Natural killer cell treated with Interleukin-12 subunit alpha and Interleukin-12 subunit beta and Interleukin-15 and Interleukin-18, amount 100 ng/mL, for 72 hours (primary cell): ENCODE measurements around the gene BCR. TPM values are rescaled to one million over a fixed set of nuclear protein-coding genes. Genes with fewer than 3 reads are reported as not detected.
"Not testable (repeated sequence)": the region's sequence is repeated elsewhere in the genome, so short reads cannot be mapped to it uniquely, and the experiment has no call there.

ENCODE experiments used
- ATAC-seq, 2 donors: fragments of 150-1000 bp; cut with Tn5 transposase in 1 of 2; sonication (Bioruptor Pico), chemical (Tn5 transposase) in 1 of 2; 2 replicates each; pipeline ENCODE4 v1.10.0; 2021
- DNase-seq: peaks from one replicate; pipeline ENCODE4 v3.0.0; 2022; ENCODE audit warnings: low spot score
- H3K27ac Mint-ChIP-seq, 2 donors: 1 replicate in 1 of 2; 2 replicates in 1 of 2; pipeline ENCODE4 v1.8.0; 2022; ENCODE audit warnings: mixed read lengths in 2 of 2, mild to moderate bottlenecking in 1 of 2, moderate library complexity in 1 of 2
- H3K27me3 Mint-ChIP-seq, 2 donors: 1 replicate in 1 of 2; 2 replicates in 1 of 2; pipeline ENCODE4 v1.8.0; 2022; ENCODE audit warnings: mixed read lengths in 2 of 2
- H3K36me3 Mint-ChIP-seq: one replicate; pipeline ENCODE4 v1.8.0; 2022; ENCODE audit warnings: mixed read lengths
- H3K4me1 Mint-ChIP-seq, 2 donors: 1 replicate in 1 of 2; 2 replicates in 1 of 2; pipeline ENCODE4 v1.8.0; 2022; ENCODE audit warnings: low read depth in 2 of 2, mixed read lengths in 2 of 2, mild to moderate bottlenecking in 1 of 2
- H3K4me3 Mint-ChIP-seq: one replicate; pipeline ENCODE4 v1.8.0; 2022; ENCODE audit warnings: mixed read lengths
- H3K9me3 Mint-ChIP-seq: 2 replicates; pipeline ENCODE4 v1.8.0; 2022; ENCODE audit warnings: mixed read lengths
- total RNA-seq, 2 donors: library from RNA; stranded (reverse); gene quantifications; one replicate each; pipeline ENCODE4 v1.2.3, GENCODE V29; 2022

Gene BCR
- 10 to 100 TPM; 55.4 to 65.8 TPM for total RNA-seq

GRCh38 chr22:23180301-23180892 is at the start of gene BCR:
TSS of gene BCR (plus strand) at chr22:23180509. CDS start at chr22:23180961, 452 bp downstream.
- peaks cover 47 to 56% of the 10 kb centered on the region in 2 donors for H3K4me1 Mint-ChIP-seq
- H3K4me3 Mint-ChIP-seq = peak within 1 kb of the TSS; percentile 90
- peak; percentile 81 for DNase-seq
- peaks cover 9% of the 10 kb centered on the region for H3K36me3 Mint-ChIP-seq
- H3K27me3 Mint-ChIP-seq = no peaks in the 10 kb centered on the region
- ATAC-seq = peak; percentile 85 to 92
- peak within 1 kb of the TSS; percentile 19 to 78 for H3K27ac Mint-ChIP-seq
- no peaks in the 10 kb centered on the region for H3K9me3 Mint-ChIP-seq

- Mint-ChIP-seq H3K4me1 (peaks cover 0 to 12% of the 10 kb centered on the region in 2 donors), H3K27me3 (no peaks in the 10 kb centered on the region), H3K4me3 (no peak overlapping the region), H3K27ac (peak overlapping the region; percentile 31 to 59), H3K9me3 (no peaks in the 10 kb centered on the region), H3K36me3 (no peaks in the 10 kb centered on the region)
- ATAC-seq (no peak), DNase-seq (no peak)
Observed at GRCh38 chr22:23130697-23131096, 49.6 kb upstream of the BCR start.

GRCh38 chr22:23131931-23132330 is 48.4 kb upstream of the BCR start:
- Mint-ChIP-seq H3K27ac (peak overlapping the region in 1 of 2 donors; percentile 59), H3K4me3 (no peak overlapping the region), H3K27me3 (no peaks in the 10 kb centered on the region), H3K9me3 (no peaks in the 10 kb centered on the region), H3K36me3 (no peaks in the 10 kb centered on the region), H3K4me1 (peaks cover 11 to 15% of the 10 kb centered on the region in 2 donors)
- no peak for ATAC-seq
- no peak for DNase-seq

GRCh38 chr22:23132376-23133091 is 47.8 kb upstream of the BCR start:
- H3K27me3 Mint-ChIP-seq = no peaks in the 10 kb centered on the region
- H3K27ac Mint-ChIP-seq = peak overlapping the region in 1 of 2 donors; percentile 59
- H3K36me3 Mint-ChIP-seq = no peaks in the 10 kb centered on the region
- ATAC-seq = no peak
- DNase-seq = no peak
- H3K9me3 Mint-ChIP-seq = no peaks in the 10 kb centered on the region
- no peak overlapping the region for H3K4me3 Mint-ChIP-seq
- peaks cover 15 to 17% of the 10 kb centered on the region in 2 donors for H3K4me1 Mint-ChIP-seq

GRCh38 chr22:23133922-23134321 is 46.4 kb upstream of the BCR start:
- Mint-ChIP-seq H3K36me3 (no peaks in the 10 kb centered on the region), H3K4me3 (no peak overlapping the region), H3K27me3 (no peaks in the 10 kb centered on the region), H3K9me3 (no peaks in the 10 kb centered on the region), H3K27ac (peak overlapping the region in 1 of 2 donors; percentile 64), H3K4me1 (peaks cover 21 to 29% of the 10 kb centered on the region in 2 donors)
- DNase-seq (no peak), ATAC-seq (no peak)

- H3K27ac Mint-ChIP-seq = peak overlapping the region in 1 of 2 donors; percentile 97
- not testable (repeated sequence) for H3K36me3 Mint-ChIP-seq, H3K9me3 Mint-ChIP-seq, DNase-seq, H3K27me3 Mint-ChIP-seq, ATAC-seq
- peak overlapping the region; percentile 87 for H3K4me3 Mint-ChIP-seq
- peaks cover 35 to 36% of the 10 kb centered on the region in 2 donors for H3K4me1 Mint-ChIP-seq
Observed at GRCh38 chr22:23136991-23137390, 43.3 kb upstream of the BCR start.

- Mint-ChIP-seq H3K4me3 (peak overlapping the region; percentile 87), H3K27ac (peak overlapping the region; percentile 97 to 99), H3K4me1 (peaks cover 40% of the 10 kb centered on the region in 2 donors)
Observed at GRCh38 chr22:23137468-23137867, 42.8 kb upstream of the BCR start.

GRCh38 chr22:23137905-23138561 is 42.3 kb upstream of the BCR start:
- ATAC-seq (peak; percentile 80 to 83), DNase-seq (peak; percentile 87)
- Mint-ChIP-seq H3K36me3 (no peaks in the 10 kb centered on the region), H3K4me3 (peak overlapping the region; percentile 87), H3K27me3 (no peaks in the 10 kb centered on the region), H3K4me1 (peaks cover 44 to 46% of the 10 kb centered on the region in 2 donors), H3K9me3 (no peaks in the 10 kb centered on the region), H3K27ac (peak overlapping the region; percentile 97 to 99)

More at GRCh38 chr22:23137468-23137867, 42.8 kb upstream of the BCR start:
- Mint-ChIP-seq H3K9me3 (no peaks in the 10 kb centered on the region), H3K27me3 (no peaks in the 10 kb centered on the region), H3K36me3 (no peaks in the 10 kb centered on the region)
- ATAC-seq = no peak
- DNase-seq = no peak

GRCh38 chr22:23138584-23139435 is 41.5 kb upstream of the BCR start:
- no peak for ATAC-seq
- Mint-ChIP-seq H3K4me3 (peak overlapping the region; percentile 87), H3K27ac (peak overlapping the region; percentile 97 to 99), H3K36me3 (no peaks in the 10 kb centered on the region), H3K9me3 (no peaks in the 10 kb centered on the region), H3K27me3 (no peaks in the 10 kb centered on the region), H3K4me1 (peaks cover 49 to 51% of the 10 kb centered on the region in 2 donors)
- no peak for DNase-seq

- no peak overlapping the region for H3K4me3 Mint-ChIP-seq
- no peak overlapping the region for H3K27ac Mint-ChIP-seq
Observed at GRCh38 chr22:23140385-23140784, 39.9 kb upstream of the BCR start.

GRCh38 chr22:23142546-23143105 is 37.7 kb upstream of the BCR start:
- H3K9me3 Mint-ChIP-seq = no peaks in the 10 kb centered on the region
- DNase-seq (no peak), ATAC-seq (no peak)
- H3K27ac Mint-ChIP-seq = peak overlapping the region; percentile 74 to 82
- peaks cover 39 to 58% of the 10 kb centered on the region in 2 donors for H3K4me1 Mint-ChIP-seq
- peak overlapping the region; percentile 48 for H3K4me3 Mint-ChIP-seq
- no peaks in the 10 kb centered on the region for H3K36me3 Mint-ChIP-seq
- H3K27me3 Mint-ChIP-seq = no peaks in the 10 kb centered on the region

More at GRCh38 chr22:23140385-23140784, 39.9 kb upstream of the BCR start:
- DNase-seq (no peak), ATAC-seq (no peak)
- Mint-ChIP-seq H3K4me1 (peaks cover 56% of the 10 kb centered on the region in 2 donors), H3K36me3 (no peaks in the 10 kb centered on the region), H3K27me3 (no peaks in the 10 kb centered on the region), H3K9me3 (no peaks in the 10 kb centered on the region)

- Mint-ChIP-seq H3K9me3 (no peaks in the 10 kb centered on the region), H3K4me3 (peak overlapping the region; percentile 48), H3K4me1 (peaks cover 35 to 55% of the 10 kb centered on the region in 2 donors), H3K27me3 (no peaks in the 10 kb centered on the region), H3K36me3 (no peaks in the 10 kb centered on the region), H3K27ac (peak overlapping the region in 1 of 2 donors; percentile 74)
- ATAC-seq (no peak), DNase-seq (no peak)
Observed at GRCh38 chr22:23143119-23143518, 37.2 kb upstream of the BCR start.

- no peak for DNase-seq
Observed at GRCh38 chr22:23144432-23144831, 35.9 kb upstream of the BCR start.

More at GRCh38 chr22:23144432-23144831, 35.9 kb upstream of the BCR start:
- Mint-ChIP-seq H3K9me3 (no peaks in the 10 kb centered on the region), H3K36me3 (no peaks in the 10 kb centered on the region), H3K4me1 (peaks cover 25 to 45% of the 10 kb centered on the region in 2 donors), H3K27me3 (no peaks in the 10 kb centered on the region), H3K27ac (peak overlapping the region; percentile 17 to 66), H3K4me3 (peak overlapping the region; percentile 75)
- ATAC-seq = no peak
